Transverse colon (tissue), 4 donors: ENCODE results near the gene BRIP1.
"Not testable (repeated sequence)": the region's sequence is repeated elsewhere in the genome, so short reads cannot be mapped to it uniquely, and the experiment has no call there.

Experiments used
- CTCF ChIP-seq, 5 experiments: fragments of 200-600 bp in 3 of 5; fragments of 450-650 bp in 2 of 5; sonication (generic) in 3 of 5; IDR thresholded peaks; 1 replicate in 2 of 5; 2 replicates in 3 of 5; pipeline ENCODE4 v1.5.1; 2016 to 2017; ENCODE audit warnings: antibody characterized with exemption in 5 of 5, inconsistent platforms in 3 of 5, mild to moderate bottlenecking in 2 of 5, moderate library complexity in 1 of 5
- EP300 ChIP-seq: sonication (generic); formaldehyde crosslinking; IDR thresholded peaks from one replicate; pipeline ENCODE4 v1.6.1; 2017; ENCODE audit warnings: antibody characterized with exemption, low read depth
- POLR2AphosphoS5 ChIP-seq, 3 donors: sonication (generic); formaldehyde crosslinking; IDR thresholded peaks; one replicate each; pipeline ENCODE4 v1.6.1; 2016; ENCODE audit warnings: antibody characterized with exemption in 3 of 3

GRCh38 chr17:61727798-61728197 lies 135.5 kb downstream of the BRIP1 start:
- TF ChIP-seq EP300; CTCF (IDR thresholded peaks at IDR 0.05); POLR2AphosphoS5 (IDR thresholded peaks at IDR 0.05): not testable (repeated sequence)
